ENCODE measurements around the gene SORCS3.

The SORCS3 gene

DNA sequence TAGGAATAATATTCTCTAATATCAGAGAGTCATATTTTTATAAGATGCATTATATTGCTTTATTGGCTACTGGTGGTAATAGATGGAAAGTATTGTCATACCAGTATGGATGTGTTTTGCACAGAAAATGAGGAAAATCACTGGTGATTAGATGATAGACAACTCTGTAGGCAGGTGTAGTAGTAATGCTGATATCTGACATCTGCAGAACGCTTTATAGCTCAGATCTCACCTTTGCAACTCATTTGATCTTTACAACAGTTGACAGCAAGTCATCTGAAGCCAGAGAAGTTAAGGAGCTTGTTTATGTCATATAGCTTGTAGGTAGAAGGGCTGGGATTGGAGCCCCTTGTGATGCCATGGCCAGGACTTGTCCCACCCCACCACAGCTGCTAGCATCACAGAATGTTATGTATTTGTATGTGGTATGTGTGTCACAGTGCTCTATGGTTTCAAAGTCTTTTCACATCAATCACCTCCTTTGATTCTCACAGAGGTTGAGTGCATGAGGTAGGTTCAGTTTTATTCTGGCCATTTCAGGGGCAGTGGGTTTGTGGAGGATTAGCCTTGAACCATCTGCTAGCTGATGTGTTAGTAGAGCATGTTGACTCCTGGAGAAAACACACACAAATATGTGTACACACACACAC is 140.0 kb downstream of the SORCS3 start:
- TF ChIP-seq, protein P1, sequence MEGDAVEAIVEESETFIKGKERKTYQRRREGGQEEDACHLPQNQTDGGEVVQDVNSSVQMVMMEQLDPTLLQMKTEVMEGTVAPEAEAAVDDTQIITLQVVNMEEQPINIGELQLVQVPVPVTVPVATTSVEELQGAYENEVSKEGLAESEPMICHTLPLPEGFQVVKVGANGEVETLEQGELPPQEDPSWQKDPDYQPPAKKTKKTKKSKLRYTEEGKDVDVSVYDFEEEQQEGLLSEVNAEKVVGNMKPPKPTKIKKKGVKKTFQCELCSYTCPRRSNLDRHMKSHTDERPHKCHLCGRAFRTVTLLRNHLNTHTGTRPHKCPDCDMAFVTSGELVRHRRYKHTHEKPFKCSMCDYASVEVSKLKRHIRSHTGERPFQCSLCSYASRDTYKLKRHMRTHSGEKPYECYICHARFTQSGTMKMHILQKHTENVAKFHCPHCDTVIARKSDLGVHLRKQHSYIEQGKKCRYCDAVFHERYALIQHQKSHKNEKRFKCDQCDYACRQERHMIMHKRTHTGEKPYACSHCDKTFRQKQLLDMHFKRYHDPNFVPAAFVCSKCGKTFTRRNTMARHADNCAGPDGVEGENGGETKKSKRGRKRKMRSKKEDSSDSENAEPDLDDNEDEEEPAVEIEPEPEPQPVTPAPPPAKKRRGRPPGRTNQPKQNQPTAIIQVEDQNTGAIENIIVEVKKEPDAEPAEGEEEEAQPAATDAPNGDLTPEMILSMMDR (IDR thresholded peaks at IDR 0.05; ENCODE audit: insufficient read depth, low read length, missing control alignments) = no peak
- POLR2A ChIA-PET = no interaction called here
- no peak for DNase-seq (ENCODE audit: low read depth, low spot score)
- H3K4me3 ChIP-seq (ENCODE audit: low read depth, low read length) = no peak overlapping the region
- CTCF ChIA-PET = no interaction called here

DNA sequence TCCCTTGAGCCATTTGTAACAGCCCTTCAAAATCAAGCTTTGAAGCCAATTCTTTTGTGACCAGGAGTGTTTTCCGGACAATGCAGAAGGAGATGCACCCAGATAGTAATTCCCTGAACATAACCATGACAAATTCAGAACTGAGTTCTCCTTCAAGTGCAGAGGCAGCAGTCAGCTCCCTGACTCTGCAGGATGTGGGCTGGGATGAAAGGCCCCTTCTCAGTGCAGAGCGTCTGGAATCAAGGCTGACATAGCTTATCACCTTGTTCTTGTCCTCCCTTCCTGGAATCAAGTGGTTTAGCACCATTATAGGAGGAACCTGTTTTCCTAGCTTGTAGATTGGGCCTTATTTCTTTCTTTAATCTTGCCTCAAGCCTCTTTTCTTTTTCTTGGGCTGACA is 143.4 kb downstream of the SORCS3 start:
- POLR2A ChIA-PET = no interaction called here
- CTCF ChIA-PET = no interaction called here
- H3K4me3 ChIP-seq (ENCODE audit: low read depth, low read length) = no peak overlapping the region
- TF ChIP-seq, protein P1 (IDR thresholded peaks at IDR 0.05; ENCODE audit: insufficient read depth, low read length, missing control alignments) = no peak
- DNase-seq (ENCODE audit: low read depth, low spot score) = no peak

DNA sequence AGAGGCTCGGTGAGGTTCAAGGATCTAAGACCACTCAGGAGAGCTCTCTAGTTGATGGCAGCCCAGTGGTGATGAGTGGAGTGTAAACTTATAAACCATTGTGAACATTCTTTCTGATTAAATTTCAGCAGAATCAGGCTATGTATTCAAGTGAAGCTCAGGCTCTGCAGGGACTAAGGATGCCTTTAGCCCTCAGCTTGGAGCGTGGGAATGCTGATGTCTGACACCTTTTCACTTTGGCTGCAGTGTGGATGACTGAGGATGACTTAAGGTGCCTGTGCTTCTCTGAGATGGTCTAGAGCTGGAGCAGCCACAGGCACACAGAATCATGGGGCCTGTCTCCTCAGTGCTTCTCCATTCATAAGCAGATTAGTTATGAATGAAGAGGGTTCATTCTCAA is 150.4 kb downstream of the SORCS3 start:
- CTCF ChIA-PET = no interaction called here
- no peak for DNase-seq (ENCODE audit: low read depth, low spot score)
- POLR2A ChIA-PET = no interaction called here

DNA sequence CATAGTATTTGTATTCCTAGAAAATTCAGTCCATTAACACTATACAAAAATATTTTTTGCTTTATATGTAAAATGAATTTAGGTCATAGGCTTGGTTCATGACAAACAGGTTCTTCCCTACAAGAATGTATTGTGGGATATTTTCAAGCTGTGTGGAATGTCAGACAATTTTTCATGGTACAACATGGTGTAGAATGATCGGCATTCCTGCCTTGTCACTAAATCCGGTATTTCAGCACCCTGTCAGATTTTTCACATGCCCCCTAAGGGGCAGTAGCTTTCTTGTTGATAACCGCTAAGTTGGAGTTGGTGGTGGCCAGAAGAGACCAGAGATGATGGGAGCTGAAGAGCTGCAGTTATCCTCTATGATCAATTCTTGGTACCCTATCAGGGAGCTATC is 154.3 kb downstream of the SORCS3 start:
- TF ChIP-seq, protein P1 (IDR thresholded peaks at IDR 0.05; ENCODE audit: insufficient read depth, low read length, missing control alignments) = no peak
- CTCF ChIA-PET = no interaction called here
- POLR2A ChIA-PET = no interaction called here

More for the DNA sequence above, 150.4 kb downstream of the SORCS3 start:
- no peak overlapping the region for H3K4me3 ChIP-seq (ENCODE audit: low read depth, low read length)
- TF ChIP-seq, protein P1 (IDR thresholded peaks at IDR 0.05; ENCODE audit: insufficient read depth, low read length, missing control alignments) = no peak

DNA sequence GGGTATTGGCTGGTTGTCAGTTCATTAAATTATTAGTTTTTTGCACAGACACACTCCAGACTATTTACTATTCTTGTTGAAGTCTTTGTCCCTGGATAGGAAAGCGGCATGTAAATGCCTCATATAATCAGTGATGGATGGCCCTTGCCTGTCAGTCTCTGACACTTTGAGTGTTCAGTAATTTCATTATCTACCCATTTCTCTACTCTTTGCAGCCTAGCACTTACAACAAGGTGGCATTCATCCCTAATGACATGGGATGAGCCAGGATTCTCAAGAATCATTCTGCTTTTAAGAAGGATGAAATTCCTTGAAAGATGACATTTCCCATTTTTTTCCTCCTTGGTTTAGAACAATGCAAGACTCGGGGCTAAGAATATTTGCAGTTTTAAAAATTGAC is 155.7 kb downstream of the SORCS3 start:
- H3K4me3 ChIP-seq (ENCODE audit: low read depth, low read length) = no peak overlapping the region
- no peak for DNase-seq (ENCODE audit: low read depth, low spot score)
- TF ChIP-seq, protein P1 (IDR thresholded peaks at IDR 0.05; ENCODE audit: insufficient read depth, low read length, missing control alignments) = no peak
- ChIA-PET CTCF (interaction anchor here (1.4 kb wide), 1 partner anchor 12 kb away, joined by 3 read pairs; no protein-coding TSS in a partner anchor), POLR2A (no interaction called here)

More for the DNA sequence above, 154.3 kb downstream of the SORCS3 start:
- H3K4me3 ChIP-seq (ENCODE audit: low read depth, low read length) = no peak overlapping the region
- no peak for DNase-seq (ENCODE audit: low read depth, low spot score)

DNA sequence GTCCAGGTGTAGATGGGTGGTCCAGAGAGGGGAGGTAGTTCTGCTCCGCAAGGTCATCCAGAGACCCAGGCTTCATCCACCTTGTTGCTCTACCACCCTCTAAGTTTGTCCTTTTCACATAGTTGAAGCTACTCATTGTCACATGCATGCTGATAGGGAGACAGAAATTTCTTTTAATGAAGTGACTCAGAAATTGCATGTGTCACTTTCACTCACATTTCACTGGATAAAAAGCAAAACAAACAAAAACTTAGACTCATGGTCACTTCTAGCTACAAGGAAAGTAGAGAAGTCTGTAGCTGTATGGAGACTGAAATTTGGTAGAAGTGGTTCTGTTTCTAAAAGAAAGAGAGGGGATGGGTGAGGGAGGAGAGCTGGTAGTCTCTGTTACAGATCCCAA is 161.9 kb downstream of the SORCS3 start:
- CTCF ChIA-PET = no interaction called here
- DNase-seq (ENCODE audit: low read depth, low spot score) = no peak
- POLR2A ChIA-PET = no interaction called here
- no peak overlapping the region for H3K4me3 ChIP-seq (ENCODE audit: low read depth, low read length)
- TF ChIP-seq, protein P1 (IDR thresholded peaks at IDR 0.05; ENCODE audit: insufficient read depth, low read length, missing control alignments) = no peak

Measured in AG04449 (cell line).